ENCODE measurements around the gene CMPK1.

Gene CMPK1

DNA sequence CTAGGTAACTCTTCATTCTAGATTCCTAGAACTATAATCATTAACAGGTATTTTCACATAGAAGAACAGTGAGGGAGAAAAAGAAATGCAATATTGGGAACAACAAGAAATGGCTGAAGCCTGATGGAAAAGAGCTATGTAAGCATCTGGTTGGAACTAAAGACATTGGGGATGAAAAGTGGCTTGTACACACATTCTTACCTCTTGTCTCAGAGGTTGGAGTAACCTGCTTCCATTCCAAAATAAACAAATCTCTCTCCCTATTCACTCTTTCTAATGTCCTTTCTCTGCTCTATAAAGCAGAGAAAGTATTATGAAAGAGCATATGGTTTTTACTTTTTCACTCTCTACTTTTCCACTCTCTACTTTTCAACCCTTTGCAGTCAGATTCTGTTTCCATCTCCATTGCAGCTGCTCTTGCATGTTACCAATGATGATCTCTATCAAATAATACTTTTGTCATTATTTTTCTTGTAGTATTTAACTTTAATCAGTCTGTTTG lies 37.5 kb downstream of the CMPK1 start:
- TF ChIP-seq CTCF (IDR thresholded peaks at IDR 0.05; ENCODE audit: low read length, missing control alignments), result no peak
- H3K4me3 ChIP-seq (replicated peaks; ENCODE audit: low read depth, low read length), result no peak overlapping the region
- no peak for DNase-seq (ENCODE audit: low read depth)

DNA sequence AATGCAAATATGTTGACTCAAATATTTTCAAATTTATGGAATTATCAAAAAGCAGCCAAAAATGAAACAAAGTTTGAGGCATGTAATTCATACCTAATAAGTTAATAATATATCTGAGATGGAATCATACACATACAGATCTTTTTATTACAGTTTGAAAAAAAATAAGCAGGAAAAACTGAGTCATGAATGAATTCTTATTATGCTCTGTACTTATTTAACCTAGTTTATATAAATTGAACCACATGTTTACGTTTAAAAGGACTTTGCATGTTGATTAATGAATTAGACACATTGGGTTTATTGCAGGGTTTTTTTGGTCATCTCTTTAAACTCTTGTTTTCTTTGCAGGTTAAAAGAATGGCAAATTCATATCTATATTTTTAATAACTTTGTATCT lies 40.9 kb downstream of the CMPK1 start:
- TF ChIP-seq CTCF (IDR thresholded peaks at IDR 0.05; ENCODE audit: low read length, missing control alignments), result no peak
- no peak for DNase-seq (ENCODE audit: low read depth)

DNA sequence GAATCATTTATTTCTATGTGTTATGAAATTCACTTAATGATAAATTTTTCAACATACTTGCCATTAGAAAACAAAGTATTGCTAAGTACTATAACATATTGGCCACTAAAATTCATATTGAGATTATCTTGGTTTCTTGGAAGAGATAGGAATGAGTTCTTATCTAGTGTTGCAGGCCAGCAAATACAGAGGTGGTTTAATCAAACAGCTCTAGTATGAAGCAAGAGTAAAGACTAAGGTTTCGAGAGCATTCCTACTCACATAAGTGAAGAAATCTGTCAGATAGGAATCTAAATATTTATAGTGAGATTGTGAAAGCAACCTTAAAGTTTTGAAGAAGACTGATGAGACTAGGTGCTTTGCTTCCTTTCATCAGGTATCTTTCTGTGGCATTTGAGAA lies 44.6 kb downstream of the CMPK1 start:
- no peak overlapping the region for H3K4me3 ChIP-seq (replicated peaks; ENCODE audit: low read depth, low read length)
- no peak for TF ChIP-seq CTCF (IDR thresholded peaks at IDR 0.05; ENCODE audit: low read length, missing control alignments)
- no peak for DNase-seq (ENCODE audit: low read depth)

More for the DNA sequence above, 40.9 kb downstream of the CMPK1 start:
- no peak overlapping the region for H3K4me3 ChIP-seq (replicated peaks; ENCODE audit: low read depth, low read length)

DNA sequence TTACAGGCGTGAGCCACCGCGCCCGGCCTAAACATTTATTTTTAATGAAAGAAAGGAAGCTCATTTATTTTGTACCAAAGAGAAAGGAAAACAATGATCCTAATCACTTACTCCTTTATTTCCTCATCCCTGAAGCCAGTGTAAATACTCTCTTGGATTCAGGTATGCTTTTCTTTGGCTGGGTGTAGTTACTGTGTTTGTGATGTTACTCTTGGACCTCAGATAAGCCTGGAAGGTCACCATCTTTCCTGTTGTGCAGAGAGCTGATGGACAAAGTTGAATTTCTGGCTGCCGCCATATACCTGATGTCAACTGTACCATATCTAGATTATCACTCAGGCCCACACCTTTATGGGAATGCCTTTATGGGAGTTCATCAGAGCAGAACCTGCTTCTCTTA lies 47.1 kb downstream of the CMPK1 start:
- no peak for DNase-seq (ENCODE audit: low read depth)
- no peak for TF ChIP-seq CTCF (IDR thresholded peaks at IDR 0.05; ENCODE audit: low read length, missing control alignments)
- no peak overlapping the region for H3K4me3 ChIP-seq (replicated peaks; ENCODE audit: low read depth, low read length)

- DNase-seq (ENCODE audit: low read depth), result no peak
- H3K4me3 ChIP-seq (replicated peaks; ENCODE audit: low read depth, low read length), result no peak overlapping the region
- no peak for TF ChIP-seq CTCF (IDR thresholded peaks at IDR 0.05; ENCODE audit: low read length, missing control alignments)
These were observed 48.9 kb downstream of the CMPK1 start for GRCh38 chr1:47382399-47382983.

- DNase-seq (ENCODE audit: low read depth), result no peak
- no peak for TF ChIP-seq CTCF (IDR thresholded peaks at IDR 0.05; ENCODE audit: low read length, missing control alignments)
- H3K4me3 ChIP-seq (replicated peaks; ENCODE audit: low read depth, low read length), result no peak overlapping the region
These were observed 50.5 kb downstream of the CMPK1 start for GRCh38 chr1:47384083-47384482.

- no peak overlapping the region for H3K4me3 ChIP-seq (replicated peaks; ENCODE audit: low read depth, low read length)
- no peak for TF ChIP-seq CTCF (IDR thresholded peaks at IDR 0.05; ENCODE audit: low read length, missing control alignments)
- no peak for DNase-seq (ENCODE audit: low read depth)
These were observed 51.4 kb downstream of the CMPK1 start for GRCh38 chr1:47385020-47385419.

All from fibroblast of pulmonary artery (primary cell).